ENCODE data around the gene ITGA3. TPM values are rescaled to one million over a fixed set of nuclear protein-coding genes. Genes with fewer than 3 reads are reported as not detected.

The ITGA3 gene
- total RNA-seq, 1 donor from 2014 or later: 9.8 TPM

- DNase-seq: no peak
- H3K9me3 Mint-ChIP-seq: no peaks in the 10 kb centered on the region
- CTCF ChIA-PET: interaction anchor here (2.1 kb wide), 1 partner anchor 10 kb away, joined by 9 read pairs; no protein-coding TSS in a partner anchor
- POLR2A ChIA-PET: interaction anchor here (1.5 kb wide), 1 partner anchor 14 kb away, joined by 3 read pairs; no protein-coding TSS in a partner anchor
- H3K27me3 Mint-ChIP-seq: no peaks in the 10 kb centered on the region
- no peak overlapping the region for H3K27ac Mint-ChIP-seq
- H3K36me3 Mint-ChIP-seq (ENCODE audit: low read depth): peaks cover 50% of the 10 kb centered on the region
- intact Hi-C loops (cut with micrococcal nuclease): no loop called here
- H3K4me3 Mint-ChIP-seq: no peak overlapping the region
- no peak for TF ChIP-seq CTCF (IDR thresholded peaks at IDR 0.05)
- no peak for ATAC-seq (ENCODE audit: low read depth)
- peaks cover 2% of the 10 kb centered on the region for H3K4me1 Mint-ChIP-seq
These were observed 48.0 kb downstream of the ITGA3 start for GRCh38 chr17:50103941-50104340.

GRCh38 chr17:50105811-50106210, 49.9 kb downstream of the ITGA3 start:
- no peak overlapping the region for H3K27ac Mint-ChIP-seq
- TF ChIP-seq CTCF (IDR thresholded peaks at IDR 0.05): no peak
- POLR2A ChIA-PET: no interaction called here
- no peaks in the 10 kb centered on the region for H3K27me3 Mint-ChIP-seq
- DNase-seq (no peak), ATAC-seq (ENCODE audit: low read depth) (no peak)
- no peak overlapping the region for H3K4me3 Mint-ChIP-seq
- no peaks in the 10 kb centered on the region for H3K4me1 Mint-ChIP-seq
- H3K9me3 Mint-ChIP-seq: no peaks in the 10 kb centered on the region
- intact Hi-C loops (cut with micrococcal nuclease): no loop called here
- H3K36me3 Mint-ChIP-seq (ENCODE audit: low read depth): peaks cover 46% of the 10 kb centered on the region
- CTCF ChIA-PET: no interaction called here

- TF ChIP-seq CTCF (IDR thresholded peaks at IDR 0.05): no peak
- Mint-ChIP-seq H3K4me1 (no peaks in the 10 kb centered on the region), H3K9me3 (no peaks in the 10 kb centered on the region), H3K27ac (no peak overlapping the region), H3K36me3 (ENCODE audit: low read depth) (peaks cover 42% of the 10 kb centered on the region), H3K27me3 (no peaks in the 10 kb centered on the region), H3K4me3 (no peak overlapping the region)
- ChIA-PET CTCF (no interaction called here), POLR2A (no interaction called here)
- DNase-seq: no peak
- intact Hi-C loops (cut with micrococcal nuclease): no loop called here
- no peak for ATAC-seq (ENCODE audit: low read depth)
These were observed 50.7 kb downstream of the ITGA3 start for GRCh38 chr17:50106393-50107131.

GRCh38 chr17:50107790-50108414, 52.0 kb downstream of the ITGA3 start:
- H3K9me3 Mint-ChIP-seq: no peaks in the 10 kb centered on the region
- no peak overlapping the region for H3K27ac Mint-ChIP-seq
- H3K36me3 Mint-ChIP-seq (ENCODE audit: low read depth): peaks cover 42% of the 10 kb centered on the region
- CTCF ChIA-PET: interaction anchor here (1.1 kb wide), 1 partner anchor 14 kb away, joined by 3 read pairs; no protein-coding TSS in a partner anchor
- no peak for TF ChIP-seq CTCF (IDR thresholded peaks at IDR 0.05)
- intact Hi-C loops (cut with micrococcal nuclease): no loop called here
- H3K4me1 Mint-ChIP-seq: no peaks in the 10 kb centered on the region
- H3K4me3 Mint-ChIP-seq: no peak overlapping the region
- no peaks in the 10 kb centered on the region for H3K27me3 Mint-ChIP-seq
- DNase-seq: no peak
- POLR2A ChIA-PET: interaction anchor here (1.1 kb wide), 1 partner anchor 40 kb away, joined by 3 read pairs; no protein-coding TSS in a partner anchor
- no peak for ATAC-seq (ENCODE audit: low read depth)

GRCh38 chr17:50108556-50108955, 52.6 kb downstream of the ITGA3 start:
- DNase-seq: no peak
- ATAC-seq (ENCODE audit: low read depth): no peak
- ChIA-PET CTCF (no interaction called here), POLR2A (interaction anchor here (1.1 kb wide), 1 partner anchor 40 kb away, joined by 3 read pairs; no protein-coding TSS in a partner anchor)
- Mint-ChIP-seq H3K27ac (no peak overlapping the region), H3K4me1 (no peaks in the 10 kb centered on the region), H3K36me3 (ENCODE audit: low read depth) (peaks cover 42% of the 10 kb centered on the region), H3K9me3 (no peaks in the 10 kb centered on the region), H3K27me3 (peaks cover under 1% of the 10 kb centered on the region), H3K4me3 (no peak overlapping the region)
- intact Hi-C loops (cut with micrococcal nuclease): no loop called here
- TF ChIP-seq CTCF (IDR thresholded peaks at IDR 0.05): no peak

All from activated B cell treated with CpG ODN at 0.5 μM for 24 hours (primary cell).